A549 (cell line): ENCODE measurements around the gene UBE2E3.

ENCODE experiments used
- HDAC2 ChIP-seq: fragments of 200-600 bp; sonication (generic); IDR thresholded peaks from 2 replicates; pipeline ENCODE4 v1.6.1; 2016
- HOXA7 ChIP-seq: fragments of 250-450 bp; sonication (Bioruptor Pico); IDR thresholded peaks from 2 replicates; pipeline ENCODE4 v1.5.0; 2020; ENCODE audit warnings: mild to moderate bottlenecking, moderate library complexity
- PHF8 ChIP-seq: fragments of 200-600 bp; sonication (generic); IDR thresholded peaks from 2 replicates; pipeline ENCODE4 v1.6.1; 2016; ENCODE audit warnings: low read depth, mild to moderate bottlenecking, antibody characterized with exemption, moderate library complexity, borderline replicate concordance
- POLR2A ChIP-seq: IDR thresholded peaks from 2 replicates; pipeline ENCODE4 v1.6.1; 2012; ENCODE audit warnings: mild to moderate bottlenecking, low read length
- POLR2AphosphoS2 ChIP-seq: conservative IDR thresholded peaks from 2 replicates; pipeline ENCODE4 v1.6.1; 2012; ENCODE audit warnings: low read length, improper control_type of control experiment, inconsistent platforms
- TF ChIP-seq, protein P1 (sequence below): fragments of >200 bp; sonication (Bioruptor Twin); formaldehyde crosslinking; IDR thresholded peaks from 3 replicates; pipeline ENCODE4 v1.5.1; 2016
- TF ChIP-seq, protein P2 (sequence below): fragments of 150-350 bp; IDR thresholded peaks from 2 replicates; pipeline ENCODE4 v1.6.1; 2014; ENCODE audit warnings: low read depth, mild to moderate bottlenecking, low read length
- TF ChIP-seq, protein P3 (sequence below): IDR thresholded peaks from 2 replicates; pipeline ENCODE4 v1.6.1; 2012
- TF ChIP-seq, protein P4 (sequence below): fragments of 450-650 bp; IDR thresholded peaks from 2 replicates; pipeline ENCODE4 v1.6.1; 2014; ENCODE audit warnings: antibody characterized with exemption

DNA sequence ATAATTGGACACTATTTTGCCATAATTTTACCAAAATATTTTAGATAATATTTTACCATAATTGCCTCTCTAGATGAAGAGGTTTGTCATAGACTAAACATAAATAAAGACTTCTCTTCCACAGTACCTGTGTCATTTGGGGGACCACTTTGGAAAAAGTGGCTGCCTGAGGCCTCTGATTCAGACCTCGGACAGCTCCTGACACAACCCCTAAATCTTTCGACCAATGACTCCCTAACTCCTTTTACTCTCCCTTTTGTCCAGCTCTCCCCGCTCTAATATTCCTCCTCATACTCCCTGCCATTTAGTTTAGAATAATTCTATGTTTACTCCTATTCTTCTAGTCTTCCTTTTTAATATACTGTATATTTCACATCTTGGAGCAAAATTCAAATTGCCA lies 36.0 kb upstream of the UBE2E3 start:
- TF ChIP-seq HDAC2 (no peak), POLR2AphosphoS2 (no peak), PHF8 (no peak), POLR2A (no peak), HOXA7 (no peak)
- TF ChIP-seq, protein P1, sequence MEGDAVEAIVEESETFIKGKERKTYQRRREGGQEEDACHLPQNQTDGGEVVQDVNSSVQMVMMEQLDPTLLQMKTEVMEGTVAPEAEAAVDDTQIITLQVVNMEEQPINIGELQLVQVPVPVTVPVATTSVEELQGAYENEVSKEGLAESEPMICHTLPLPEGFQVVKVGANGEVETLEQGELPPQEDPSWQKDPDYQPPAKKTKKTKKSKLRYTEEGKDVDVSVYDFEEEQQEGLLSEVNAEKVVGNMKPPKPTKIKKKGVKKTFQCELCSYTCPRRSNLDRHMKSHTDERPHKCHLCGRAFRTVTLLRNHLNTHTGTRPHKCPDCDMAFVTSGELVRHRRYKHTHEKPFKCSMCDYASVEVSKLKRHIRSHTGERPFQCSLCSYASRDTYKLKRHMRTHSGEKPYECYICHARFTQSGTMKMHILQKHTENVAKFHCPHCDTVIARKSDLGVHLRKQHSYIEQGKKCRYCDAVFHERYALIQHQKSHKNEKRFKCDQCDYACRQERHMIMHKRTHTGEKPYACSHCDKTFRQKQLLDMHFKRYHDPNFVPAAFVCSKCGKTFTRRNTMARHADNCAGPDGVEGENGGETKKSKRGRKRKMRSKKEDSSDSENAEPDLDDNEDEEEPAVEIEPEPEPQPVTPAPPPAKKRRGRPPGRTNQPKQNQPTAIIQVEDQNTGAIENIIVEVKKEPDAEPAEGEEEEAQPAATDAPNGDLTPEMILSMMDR: no peak
- TF ChIP-seq, protein P2, sequence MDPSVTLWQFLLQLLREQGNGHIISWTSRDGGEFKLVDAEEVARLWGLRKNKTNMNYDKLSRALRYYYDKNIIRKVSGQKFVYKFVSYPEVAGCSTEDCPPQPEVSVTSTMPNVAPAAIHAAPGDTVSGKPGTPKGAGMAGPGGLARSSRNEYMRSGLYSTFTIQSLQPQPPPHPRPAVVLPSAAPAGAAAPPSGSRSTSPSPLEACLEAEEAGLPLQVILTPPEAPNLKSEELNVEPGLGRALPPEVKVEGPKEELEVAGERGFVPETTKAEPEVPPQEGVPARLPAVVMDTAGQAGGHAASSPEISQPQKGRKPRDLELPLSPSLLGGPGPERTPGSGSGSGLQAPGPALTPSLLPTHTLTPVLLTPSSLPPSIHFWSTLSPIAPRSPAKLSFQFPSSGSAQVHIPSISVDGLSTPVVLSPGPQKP: no peak
- TF ChIP-seq, protein P3, sequence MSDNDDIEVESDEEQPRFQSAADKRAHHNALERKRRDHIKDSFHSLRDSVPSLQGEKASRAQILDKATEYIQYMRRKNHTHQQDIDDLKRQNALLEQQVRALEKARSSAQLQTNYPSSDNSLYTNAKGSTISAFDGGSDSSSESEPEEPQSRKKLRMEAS: no peak
- TF ChIP-seq, protein P4, sequence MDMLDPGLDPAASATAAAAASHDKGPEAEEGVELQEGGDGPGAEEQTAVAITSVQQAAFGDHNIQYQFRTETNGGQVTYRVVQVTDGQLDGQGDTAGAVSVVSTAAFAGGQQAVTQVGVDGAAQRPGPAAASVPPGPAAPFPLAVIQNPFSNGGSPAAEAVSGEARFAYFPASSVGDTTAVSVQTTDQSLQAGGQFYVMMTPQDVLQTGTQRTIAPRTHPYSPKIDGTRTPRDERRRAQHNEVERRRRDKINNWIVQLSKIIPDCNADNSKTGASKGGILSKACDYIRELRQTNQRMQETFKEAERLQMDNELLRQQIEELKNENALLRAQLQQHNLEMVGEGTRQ: no peak
